Fibroblast of lung (primary cell): ENCODE results near the gene TCF23.

Experiments used
- EZH2 ChIP-seq: IDR thresholded peaks from 2 replicates; pipeline ENCODE4 v1.5.1; 2012; ENCODE audit warnings: low read length, control low read depth, mild to moderate bottlenecking; ENCODE audit errors: missing control alignments
- TF ChIP-seq, protein P1 (sequence below), 2 donors: IDR thresholded peaks in 1 of 2; conservative IDR thresholded peaks in 1 of 2; 1 replicate in 1 of 2; 2 replicates in 1 of 2; pipeline ENCODE4 v1.5.1; 2011 to 2012; ENCODE audit warnings: low read length in 2 of 2, control low read depth in 1 of 2, inconsistent platforms in 1 of 2, low read depth in 1 of 2, mild to moderate bottlenecking in 1 of 2

DNA sequence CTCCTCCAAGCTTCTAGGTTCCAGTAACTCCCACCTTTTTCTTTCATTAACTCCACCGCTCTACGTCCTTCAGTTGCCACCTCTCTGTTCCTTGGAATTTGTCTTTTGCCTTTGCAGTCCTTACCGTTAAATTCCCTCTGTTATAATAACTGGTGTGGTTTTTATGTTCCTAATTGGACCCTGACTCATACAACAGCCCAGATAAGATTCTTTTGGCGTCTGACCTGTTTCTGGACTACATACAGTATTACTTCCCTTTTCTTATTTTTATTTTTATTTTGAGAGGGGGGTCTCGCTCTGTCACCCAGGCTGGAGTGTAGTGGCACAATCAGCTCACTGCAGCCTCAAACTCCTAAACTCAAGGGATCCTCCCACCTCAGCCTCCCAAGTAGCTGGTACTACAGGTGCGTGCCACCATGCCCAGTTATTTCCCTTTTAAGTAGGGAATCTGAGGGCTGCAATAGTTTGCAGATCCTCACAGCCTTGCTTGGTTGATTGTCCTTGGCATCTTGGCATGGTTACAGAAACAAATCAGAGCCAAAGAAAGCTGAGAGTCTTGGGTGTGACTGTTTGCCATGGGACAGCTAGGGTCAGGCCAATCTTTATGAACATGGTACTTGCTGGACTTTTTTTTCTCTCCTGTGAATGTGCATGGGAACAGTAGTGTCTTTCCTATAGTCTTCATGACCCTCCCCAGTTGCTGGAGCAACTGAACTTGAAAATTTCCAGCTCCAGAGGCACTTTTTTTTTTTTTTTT is 22.0 kb downstream of the TCF23 start:
- TF ChIP-seq EZH2: no peak
- TF ChIP-seq, protein P1, sequence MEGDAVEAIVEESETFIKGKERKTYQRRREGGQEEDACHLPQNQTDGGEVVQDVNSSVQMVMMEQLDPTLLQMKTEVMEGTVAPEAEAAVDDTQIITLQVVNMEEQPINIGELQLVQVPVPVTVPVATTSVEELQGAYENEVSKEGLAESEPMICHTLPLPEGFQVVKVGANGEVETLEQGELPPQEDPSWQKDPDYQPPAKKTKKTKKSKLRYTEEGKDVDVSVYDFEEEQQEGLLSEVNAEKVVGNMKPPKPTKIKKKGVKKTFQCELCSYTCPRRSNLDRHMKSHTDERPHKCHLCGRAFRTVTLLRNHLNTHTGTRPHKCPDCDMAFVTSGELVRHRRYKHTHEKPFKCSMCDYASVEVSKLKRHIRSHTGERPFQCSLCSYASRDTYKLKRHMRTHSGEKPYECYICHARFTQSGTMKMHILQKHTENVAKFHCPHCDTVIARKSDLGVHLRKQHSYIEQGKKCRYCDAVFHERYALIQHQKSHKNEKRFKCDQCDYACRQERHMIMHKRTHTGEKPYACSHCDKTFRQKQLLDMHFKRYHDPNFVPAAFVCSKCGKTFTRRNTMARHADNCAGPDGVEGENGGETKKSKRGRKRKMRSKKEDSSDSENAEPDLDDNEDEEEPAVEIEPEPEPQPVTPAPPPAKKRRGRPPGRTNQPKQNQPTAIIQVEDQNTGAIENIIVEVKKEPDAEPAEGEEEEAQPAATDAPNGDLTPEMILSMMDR (conservative IDR thresholded peaks at IDR 0.05 in 1 of 2, IDR thresholded peaks at IDR 0.05 in 1 of 2; ENCODE audit: low read depth in 1 of 2, low read length in 2 of 2): no peak
